ENCODE results near the gene KIAA1958.
"Not testable (repeated sequence)": the region's sequence is repeated elsewhere in the genome, so short reads cannot be mapped to it uniquely, and the experiment has no call there.

KIAA1958 gene

GRCh38 chr9:112582371-112583262 is 96.0 kb downstream of the KIAA1958 start:
- H3K9me3 ChIP-seq (ENCODE audit: low read length): no peaks in the 10 kb centered on the region
- peaks cover 15% of the 10 kb centered on the region for H3K36me3 ChIP-seq (ENCODE audit: insufficient read depth, low read length)
- H3K27me3 ChIP-seq (ENCODE audit: insufficient read depth, low read length): no peaks in the 10 kb centered on the region
- H3K4me1 ChIP-seq (ENCODE audit: insufficient read depth, low read length): peaks cover 17% of the 10 kb centered on the region
- no peak overlapping the region for H2AFZ ChIP-seq (ENCODE audit: low read depth, low read length)
- H3K4me3 ChIP-seq (ENCODE audit: low read length): no peak overlapping the region

- Histone ChIP-seq H3K27me3 (ENCODE audit: insufficient read depth, low read length) (no peaks in the 10 kb centered on the region), H3K36me3 (ENCODE audit: insufficient read depth, low read length) (peaks cover 2% of the 10 kb centered on the region), H3K9me3 (ENCODE audit: low read length) (no peaks in the 10 kb centered on the region), H3K4me3 (ENCODE audit: low read length) (no peak overlapping the region), H3K4me1 (ENCODE audit: insufficient read depth, low read length) (peaks cover 13% of the 10 kb centered on the region), H2AFZ (ENCODE audit: low read depth, low read length) (no peak overlapping the region)
Observed at GRCh38 chr9:112586599-112587155, 100.0 kb downstream of the KIAA1958 start.

GRCh38 chr9:112591875-112592274 is 105.2 kb downstream of the KIAA1958 start:
- H2AFZ ChIP-seq (ENCODE audit: low read depth, low read length); H3K36me3 ChIP-seq (ENCODE audit: insufficient read depth, low read length); H3K4me1 ChIP-seq (ENCODE audit: insufficient read depth, low read length); H3K9me3 ChIP-seq (ENCODE audit: low read length); H3K4me3 ChIP-seq (ENCODE audit: low read length); H3K27me3 ChIP-seq (ENCODE audit: insufficient read depth, low read length): not testable (repeated sequence)

DNA sequence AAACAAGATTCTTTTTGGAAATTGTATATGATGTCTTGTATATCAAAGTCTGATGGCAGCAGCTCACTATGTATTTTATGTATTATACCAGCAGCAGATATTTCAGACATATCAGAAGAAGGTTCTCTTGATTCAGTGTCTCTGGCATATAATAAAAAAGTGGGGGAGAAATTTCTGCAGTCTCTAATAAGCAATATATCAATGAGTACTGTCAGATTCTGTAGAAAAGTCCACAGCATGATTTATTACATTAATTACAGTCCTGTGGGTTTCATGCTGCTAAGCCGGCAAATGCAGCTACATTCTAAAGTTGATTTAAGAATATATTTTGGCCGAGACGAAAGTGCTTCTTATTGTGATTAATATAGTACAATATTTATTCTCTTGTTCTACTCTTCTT is 113.1 kb downstream of the KIAA1958 start:
- Histone ChIP-seq H3K27me3 (ENCODE audit: insufficient read depth, low read length) (no peaks in the 10 kb centered on the region), H2AFZ (ENCODE audit: low read depth, low read length) (no peak overlapping the region), H3K36me3 (ENCODE audit: insufficient read depth, low read length) (no peaks in the 10 kb centered on the region), H3K4me3 (ENCODE audit: low read length) (no peak overlapping the region), H3K9me3 (ENCODE audit: low read length) (no peaks in the 10 kb centered on the region), H3K4me1 (ENCODE audit: insufficient read depth, low read length) (peaks cover 3% of the 10 kb centered on the region)

DNA sequence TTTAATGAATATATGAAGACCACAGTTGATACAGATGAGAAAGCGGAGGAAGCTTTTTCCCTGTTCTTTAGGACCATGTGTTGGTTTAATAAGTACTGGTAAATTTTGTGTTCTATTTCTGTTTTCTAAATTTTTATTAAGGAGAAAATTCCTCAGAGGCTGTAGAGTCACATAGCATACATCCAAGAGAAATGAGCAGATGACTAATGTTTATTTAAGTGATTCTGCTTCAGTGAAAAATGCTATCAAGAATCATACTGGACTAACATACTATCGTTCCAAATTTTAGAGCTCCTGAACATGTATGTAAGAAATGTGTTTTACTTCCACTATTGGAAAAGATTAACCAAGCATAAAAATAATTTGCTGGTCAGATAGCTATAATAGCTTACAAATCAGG is 115.0 kb downstream of the KIAA1958 start:
- no peaks in the 10 kb centered on the region for H3K36me3 ChIP-seq (ENCODE audit: insufficient read depth, low read length)
- no peaks in the 10 kb centered on the region for H3K27me3 ChIP-seq (ENCODE audit: insufficient read depth, low read length)
- H2AFZ ChIP-seq (ENCODE audit: low read depth, low read length): no peak overlapping the region
- H3K4me1 ChIP-seq (ENCODE audit: insufficient read depth, low read length): peaks cover 3% of the 10 kb centered on the region
- H3K9me3 ChIP-seq (ENCODE audit: low read length): no peaks in the 10 kb centered on the region
- no peak overlapping the region for H3K4me3 ChIP-seq (ENCODE audit: low read length)

DNA sequence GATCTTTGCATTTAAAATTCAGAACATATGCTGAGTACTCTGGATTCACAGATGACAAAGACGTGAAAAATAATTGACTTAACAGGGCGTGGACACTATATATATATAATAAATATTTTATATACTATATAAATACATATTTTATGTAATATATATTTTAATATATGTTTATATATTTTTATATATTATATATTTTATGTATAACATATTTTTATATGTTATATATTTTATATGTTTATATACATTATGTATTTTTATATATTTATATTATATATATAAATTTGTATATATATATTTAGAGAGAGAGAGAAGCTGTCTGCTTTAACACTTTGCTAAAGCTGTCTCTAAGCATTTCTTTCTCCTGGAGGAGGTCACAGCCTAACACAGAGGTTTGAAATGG is 118.2 kb downstream of the KIAA1958 start:
- peaks cover 2% of the 10 kb centered on the region for H3K36me3 ChIP-seq (ENCODE audit: insufficient read depth, low read length)

DNA sequence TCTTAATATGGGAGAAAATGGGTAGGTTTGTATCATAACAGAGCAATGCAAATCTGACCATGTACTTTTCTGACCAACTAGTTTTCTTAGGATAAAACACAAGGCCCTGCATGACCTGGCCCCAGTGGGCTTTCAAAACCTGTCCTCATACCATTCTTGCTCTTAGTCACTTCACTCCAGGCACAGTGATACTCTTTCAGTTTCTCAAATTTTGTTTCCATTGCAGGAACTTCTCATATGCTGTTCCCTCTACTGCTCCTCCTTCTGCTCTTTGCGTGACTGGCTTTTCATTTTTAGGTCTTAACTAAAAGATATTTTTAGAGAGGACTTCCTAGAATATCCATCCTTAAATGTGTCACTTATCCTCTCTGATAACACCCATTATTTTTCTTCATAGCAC is 118.9 kb downstream of the KIAA1958 start:
- Histone ChIP-seq H3K9me3 (ENCODE audit: low read length) (no peaks in the 10 kb centered on the region), H3K4me3 (ENCODE audit: low read length) (no peak overlapping the region), H3K36me3 (ENCODE audit: insufficient read depth, low read length) (peaks cover 2% of the 10 kb centered on the region), H2AFZ (ENCODE audit: low read depth, low read length) (no peak overlapping the region), H3K27me3 (ENCODE audit: insufficient read depth, low read length) (no peaks in the 10 kb centered on the region), H3K4me1 (ENCODE audit: insufficient read depth, low read length) (no peaks in the 10 kb centered on the region)

More for the DNA sequence above, 118.2 kb downstream of the KIAA1958 start:
- no peaks in the 10 kb centered on the region for H3K4me1 ChIP-seq (ENCODE audit: insufficient read depth, low read length)
- H3K4me3 ChIP-seq (ENCODE audit: low read length): no peak overlapping the region
- no peak overlapping the region for H2AFZ ChIP-seq (ENCODE audit: low read depth, low read length)
- H3K27me3 ChIP-seq (ENCODE audit: insufficient read depth, low read length): no peaks in the 10 kb centered on the region
- H3K9me3 ChIP-seq (ENCODE audit: low read length): no peaks in the 10 kb centered on the region

- no peak overlapping the region for H2AFZ ChIP-seq (ENCODE audit: low read depth, low read length)
- no peaks in the 10 kb centered on the region for H3K9me3 ChIP-seq (ENCODE audit: low read length)
- no peaks in the 10 kb centered on the region for H3K4me1 ChIP-seq (ENCODE audit: insufficient read depth, low read length)
- no peaks in the 10 kb centered on the region for H3K27me3 ChIP-seq (ENCODE audit: insufficient read depth, low read length)
- no peak overlapping the region for H3K4me3 ChIP-seq (ENCODE audit: low read length)
- peaks cover 2% of the 10 kb centered on the region for H3K36me3 ChIP-seq (ENCODE audit: insufficient read depth, low read length)
Observed at GRCh38 chr9:112605963-112606699, 119.5 kb downstream of the KIAA1958 start.

DNA sequence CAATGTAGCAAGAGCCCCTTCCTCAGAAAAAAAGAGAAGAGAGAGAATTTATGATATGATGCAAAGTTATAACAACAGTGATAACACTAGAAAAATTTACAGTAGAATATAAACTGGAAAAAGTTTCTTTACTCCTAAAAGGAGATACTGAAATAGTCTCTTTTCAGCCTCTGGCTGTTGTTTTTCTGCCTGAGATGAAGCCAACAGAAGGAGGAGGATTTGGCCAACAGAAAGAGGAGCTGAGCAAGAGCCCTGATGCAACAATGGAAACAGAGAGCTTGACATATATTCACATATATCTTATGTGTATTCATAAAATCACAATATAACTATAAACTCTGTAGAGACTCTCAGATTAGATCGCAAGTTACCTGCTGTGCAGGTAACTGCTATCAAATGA is 122.2 kb downstream of the KIAA1958 start:
- Histone ChIP-seq H3K27me3 (ENCODE audit: insufficient read depth, low read length) (no peaks in the 10 kb centered on the region), H3K4me3 (ENCODE audit: low read length) (no peak overlapping the region), H3K36me3 (ENCODE audit: insufficient read depth, low read length) (peaks cover 2% of the 10 kb centered on the region), H2AFZ (ENCODE audit: low read depth, low read length) (no peak overlapping the region), H3K4me1 (ENCODE audit: insufficient read depth, low read length) (no peaks in the 10 kb centered on the region), H3K9me3 (ENCODE audit: low read length) (no peaks in the 10 kb centered on the region)

DNA sequence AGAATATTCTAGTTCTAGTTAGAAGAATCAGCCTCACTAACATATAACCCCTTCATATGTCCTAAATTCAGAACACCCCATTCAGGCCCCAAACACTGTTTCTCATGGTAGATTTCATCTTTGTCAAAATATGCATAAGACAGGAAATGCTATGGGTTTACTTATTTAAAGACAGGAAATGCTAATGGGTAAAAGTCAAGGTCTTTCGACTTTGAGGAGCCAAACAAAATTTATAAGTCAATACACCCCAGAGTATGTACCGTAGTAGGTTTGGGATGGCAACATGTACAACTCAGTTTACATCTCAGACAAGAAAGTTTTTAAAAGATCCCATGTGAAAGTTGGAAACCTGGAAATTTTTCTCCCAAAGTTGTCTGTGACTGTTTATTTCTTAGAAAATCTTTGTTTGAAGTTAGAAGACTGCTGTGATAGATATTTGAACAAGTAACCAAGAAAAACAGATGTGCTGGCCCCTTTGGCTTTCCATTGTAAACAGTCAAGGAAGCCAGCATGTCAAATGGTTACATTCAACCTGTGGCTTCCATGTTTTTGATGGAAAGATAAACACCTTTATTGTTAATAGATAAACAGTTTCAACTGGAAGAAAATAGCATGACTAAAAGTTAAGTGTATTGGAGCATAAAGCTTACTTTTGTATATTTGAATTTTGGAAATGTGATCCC is 129.1 kb downstream of the KIAA1958 start:
- Histone ChIP-seq H3K4me3 (ENCODE audit: low read length) (no peak overlapping the region), H3K36me3 (ENCODE audit: insufficient read depth, low read length) (peaks cover 32% of the 10 kb centered on the region), H3K27me3 (ENCODE audit: insufficient read depth, low read length) (no peaks in the 10 kb centered on the region), H3K4me1 (ENCODE audit: insufficient read depth, low read length) (no peaks in the 10 kb centered on the region), H2AFZ (ENCODE audit: low read depth, low read length) (no peak overlapping the region), H3K9me3 (ENCODE audit: low read length) (peaks cover 2% of the 10 kb centered on the region)

DNA sequence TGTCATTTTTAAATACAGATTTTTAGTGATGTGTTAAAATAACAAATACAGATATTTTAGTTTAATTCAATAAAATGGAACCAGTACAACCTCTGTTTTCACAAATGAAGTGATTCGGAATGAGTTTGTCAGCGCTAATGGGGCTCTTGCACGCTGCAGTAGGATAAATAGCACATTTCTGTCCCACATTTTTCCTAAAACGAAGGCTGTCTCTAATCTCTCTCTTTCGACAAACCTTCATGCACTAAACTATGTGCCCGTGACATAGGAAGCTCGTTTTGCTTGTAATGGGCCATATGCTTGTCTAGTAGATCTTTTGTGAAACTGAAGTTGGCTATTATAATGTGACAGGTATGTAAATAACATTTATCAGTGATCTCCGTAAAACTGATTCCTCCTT is 130.7 kb downstream of the KIAA1958 start:
- H3K4me1 ChIP-seq (ENCODE audit: insufficient read depth, low read length): no peaks in the 10 kb centered on the region
- H3K9me3 ChIP-seq (ENCODE audit: low read length): peaks cover 4% of the 10 kb centered on the region
- H3K36me3 ChIP-seq (ENCODE audit: insufficient read depth, low read length): peaks cover 35% of the 10 kb centered on the region
- no peak overlapping the region for H2AFZ ChIP-seq (ENCODE audit: low read depth, low read length)
- no peak overlapping the region for H3K4me3 ChIP-seq (ENCODE audit: low read length)
- no peaks in the 10 kb centered on the region for H3K27me3 ChIP-seq (ENCODE audit: insufficient read depth, low read length)

- Histone ChIP-seq H3K27me3 (ENCODE audit: insufficient read depth, low read length) (no peaks in the 10 kb centered on the region), H3K9me3 (ENCODE audit: low read length) (peaks cover 4% of the 10 kb centered on the region), H3K4me3 (ENCODE audit: low read length) (no peak overlapping the region), H3K4me1 (ENCODE audit: insufficient read depth, low read length) (no peaks in the 10 kb centered on the region), H2AFZ (ENCODE audit: low read depth, low read length) (no peak overlapping the region), H3K36me3 (ENCODE audit: insufficient read depth, low read length) (peaks cover 35% of the 10 kb centered on the region)
Observed at GRCh38 chr9:112618385-112619009, 131.9 kb downstream of the KIAA1958 start.

Measured in neuron (in vitro differentiated cells).